Stimulated activated CD8-positive, alpha-beta memory T cell treated with anti-CD3 and anti-CD28 coated beads, Interleukin-7, amount 100 ng/mL, for 1 hour (primary cell): ENCODE results near the gene MSI2.

ENCODE experiments used
- DNase-seq, 2 donors: peaks; one replicate each; pipeline ENCODE4 v3.0.0-alpha.2; 2020; ENCODE audit warnings: low read depth in 2 of 2

Gene MSI2

DNA sequence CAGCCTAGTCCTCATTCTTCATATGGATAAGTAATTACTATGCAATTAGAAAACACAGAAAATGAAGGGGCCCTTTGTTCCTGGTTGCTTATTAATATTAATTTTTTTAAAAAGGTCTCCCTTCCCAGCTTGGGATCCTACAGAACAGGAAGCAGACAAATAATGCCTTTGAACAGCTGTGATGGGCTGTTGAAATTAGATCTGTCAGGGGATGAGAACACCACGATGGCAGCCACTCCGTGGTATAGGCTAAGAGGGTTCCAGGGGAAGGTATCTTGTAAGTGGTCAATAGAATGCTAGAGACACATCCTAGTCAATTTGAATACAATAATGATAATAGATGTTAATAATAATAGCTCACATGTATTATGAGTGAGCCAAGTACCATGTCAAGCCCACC, 405.7 kb downstream of the MSI2 start:
- no peak for DNase-seq

DNA sequence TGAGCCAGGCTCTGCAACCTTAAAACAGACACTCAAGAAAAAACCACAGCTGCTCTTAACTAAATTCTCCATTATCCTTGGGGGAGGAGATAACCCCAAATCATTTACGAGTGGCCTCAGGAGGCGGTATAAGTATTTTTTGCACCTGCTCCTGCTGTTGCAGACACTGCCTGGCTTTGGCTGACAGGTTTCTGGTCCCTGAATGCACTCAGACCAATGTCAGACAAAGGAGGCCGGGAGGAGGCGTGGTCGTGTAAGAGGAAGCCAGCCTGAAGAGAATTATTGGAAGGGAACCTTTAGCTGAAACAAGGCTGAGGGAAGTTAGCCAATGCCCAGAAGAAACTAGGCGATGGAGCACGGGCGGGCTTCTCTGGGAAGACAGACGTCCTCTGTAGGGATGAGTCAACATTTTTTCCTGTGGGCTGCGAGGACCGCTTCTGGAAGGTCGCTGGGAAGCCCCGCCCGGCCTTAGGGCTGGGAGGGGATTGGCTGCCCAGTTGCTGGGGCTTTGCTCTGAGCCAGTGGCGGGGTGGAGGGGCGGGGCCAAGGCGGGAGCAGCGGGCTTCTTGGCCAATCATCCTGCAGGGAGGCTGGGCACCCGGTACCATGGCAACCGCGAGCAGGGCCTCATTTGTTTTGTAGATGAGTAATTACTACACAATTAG, 406.5 kb downstream of the MSI2 start:
- DNase-seq, result no peak

DNA sequence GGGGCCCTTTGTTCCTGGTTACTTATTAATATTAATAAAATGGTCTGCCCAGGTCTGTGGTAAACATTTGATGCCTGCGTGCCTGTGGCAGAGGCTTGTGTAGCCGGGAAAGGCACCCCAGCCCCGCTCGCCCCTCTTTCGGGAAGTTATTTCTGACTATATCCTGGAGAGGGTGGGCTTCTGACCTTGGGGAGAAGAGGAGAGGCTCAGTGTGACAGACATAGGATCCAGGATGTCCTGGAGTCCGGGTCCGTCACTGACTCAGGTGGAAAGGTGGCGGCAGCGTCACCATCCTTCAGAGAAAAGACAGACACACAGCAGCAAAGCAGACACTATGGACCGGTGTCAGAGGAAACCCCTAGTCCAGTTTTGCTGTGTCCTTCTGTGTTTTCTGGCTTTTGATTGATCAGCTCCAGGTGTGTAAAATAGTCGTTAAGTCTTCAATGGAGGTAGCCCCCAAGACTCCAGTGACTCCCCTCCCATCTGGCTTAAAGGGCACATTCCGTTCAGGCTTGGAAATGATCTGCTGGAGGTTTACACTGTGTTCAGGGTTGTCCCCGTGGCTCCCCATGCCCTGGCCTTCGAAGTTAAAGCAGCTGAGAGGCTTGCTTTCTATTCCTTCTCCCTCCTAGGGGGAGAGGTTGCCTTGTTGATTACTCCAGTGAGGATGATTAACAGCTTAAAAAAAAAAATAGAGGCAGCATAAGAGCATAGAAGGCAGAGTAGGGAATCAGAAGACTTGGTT, 407.2 kb downstream of the MSI2 start:
- DNase-seq, result no peak

DNA sequence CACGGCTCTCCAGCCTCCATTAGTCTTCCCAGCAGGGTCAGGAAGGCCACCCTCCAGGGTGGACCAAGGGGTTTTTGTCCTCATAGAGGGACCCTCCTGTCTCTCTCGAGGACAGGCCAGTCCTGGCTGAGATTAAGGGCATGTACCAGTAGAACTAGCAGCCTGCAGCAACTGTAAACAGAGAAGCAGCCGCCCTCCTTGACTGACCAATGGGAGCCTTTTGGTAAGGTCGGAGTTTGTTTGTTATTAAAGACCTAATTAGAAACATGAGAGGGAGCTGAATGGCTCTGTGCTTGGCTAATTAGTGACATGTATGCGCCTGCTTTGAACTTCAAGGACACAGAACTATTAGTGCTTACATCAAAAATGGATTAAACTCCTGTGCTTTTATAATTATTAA, 408.8 kb downstream of the MSI2 start:
- no peak for DNase-seq

DNA sequence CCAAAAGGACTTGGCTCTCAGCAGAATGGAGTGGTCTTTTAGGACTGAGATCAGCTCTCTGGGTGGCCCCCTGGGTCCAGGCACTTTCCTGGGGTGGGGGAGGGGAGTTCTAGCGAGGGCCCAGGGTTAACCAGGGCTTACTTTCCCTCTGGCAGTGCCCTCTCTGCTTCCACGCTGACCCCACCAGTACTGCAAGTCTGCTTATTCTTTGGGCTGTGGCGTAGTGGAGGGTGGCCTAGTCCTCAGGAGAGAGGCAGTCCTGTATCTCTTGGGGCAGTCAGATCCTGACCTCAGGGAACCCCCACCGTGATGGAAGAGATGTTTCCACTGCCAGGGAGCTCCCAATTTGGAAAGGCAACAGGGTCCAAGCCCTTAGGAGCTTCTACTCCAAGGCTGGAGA, 409.4 kb downstream of the MSI2 start:
- DNase-seq, result no peak

DNA sequence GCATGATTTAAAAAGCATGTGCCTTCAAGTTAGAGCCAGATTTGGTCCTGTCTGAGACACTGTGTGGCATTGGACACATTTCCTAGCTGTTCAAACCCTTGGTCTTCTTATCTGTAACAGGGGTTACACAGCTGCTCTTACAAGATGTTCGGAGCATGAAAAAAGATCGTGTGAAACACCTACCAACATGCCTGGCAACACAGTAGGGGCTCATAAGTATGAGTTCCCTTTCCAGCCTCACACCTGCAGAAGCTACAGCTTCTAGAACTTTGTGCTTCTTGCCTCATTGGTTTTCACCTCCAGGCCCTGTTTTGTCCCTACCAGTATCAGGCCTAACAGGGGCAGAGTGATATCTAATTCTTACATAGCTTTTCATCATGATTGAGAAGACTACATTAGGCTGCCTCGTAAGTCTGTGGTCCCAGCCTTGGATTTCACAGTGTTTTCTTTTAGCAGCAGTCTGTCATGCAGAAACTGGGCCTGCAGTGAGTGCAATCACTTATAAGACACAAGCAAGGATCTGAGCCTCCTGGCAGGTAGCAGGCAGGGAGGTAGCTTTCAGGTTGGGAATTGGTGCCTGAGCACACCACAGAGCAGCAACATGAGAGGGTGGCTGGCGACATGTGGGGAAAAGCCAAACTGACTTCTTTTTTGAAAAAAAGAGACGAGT, 410.0 kb downstream of the MSI2 start:
- DNase-seq, result no peak

DNA sequence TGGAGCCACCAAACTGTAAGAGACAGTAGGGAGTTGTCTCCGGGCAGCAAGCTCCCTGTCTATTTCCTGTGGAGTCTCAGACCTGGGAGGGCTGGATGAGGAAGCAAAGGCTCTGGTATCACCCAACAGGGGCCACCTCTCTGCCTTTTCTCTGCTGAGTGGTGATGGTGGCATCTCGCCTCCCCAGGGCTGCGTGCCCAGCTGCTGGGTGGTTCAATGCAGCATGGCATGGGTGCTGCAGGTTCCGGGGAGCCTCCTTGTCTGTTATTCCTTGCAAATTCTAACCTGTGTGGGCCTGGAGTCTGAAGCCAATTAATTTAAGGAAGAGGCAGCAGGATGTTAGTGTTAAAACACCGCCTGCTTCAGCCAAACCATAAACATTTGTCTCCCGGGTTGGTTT, 410.6 kb downstream of the MSI2 start:
- no peak for DNase-seq

DNA sequence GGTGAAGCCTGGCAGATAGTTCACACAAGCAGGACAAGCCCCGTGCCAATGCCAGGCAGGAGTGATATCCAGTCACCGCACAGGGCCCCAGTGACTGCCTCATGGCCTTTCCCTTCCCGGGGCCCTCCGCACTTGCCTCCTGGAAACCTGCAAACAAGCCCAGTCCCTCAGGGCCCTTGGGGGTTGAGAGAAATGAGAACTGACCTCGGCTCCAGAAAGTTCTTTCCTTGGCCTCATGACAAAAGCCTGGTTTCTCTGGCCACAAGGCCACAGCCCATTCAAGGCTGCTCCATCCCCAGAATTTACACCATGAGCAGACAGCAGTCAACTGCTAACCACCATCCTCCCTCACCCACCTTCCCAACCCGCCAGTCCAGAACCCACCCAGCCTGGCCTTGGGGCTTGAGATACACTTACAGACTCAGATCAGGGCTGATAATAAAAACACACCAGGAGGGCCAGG, 411.2 kb downstream of the MSI2 start:
- no peak for DNase-seq

DNA sequence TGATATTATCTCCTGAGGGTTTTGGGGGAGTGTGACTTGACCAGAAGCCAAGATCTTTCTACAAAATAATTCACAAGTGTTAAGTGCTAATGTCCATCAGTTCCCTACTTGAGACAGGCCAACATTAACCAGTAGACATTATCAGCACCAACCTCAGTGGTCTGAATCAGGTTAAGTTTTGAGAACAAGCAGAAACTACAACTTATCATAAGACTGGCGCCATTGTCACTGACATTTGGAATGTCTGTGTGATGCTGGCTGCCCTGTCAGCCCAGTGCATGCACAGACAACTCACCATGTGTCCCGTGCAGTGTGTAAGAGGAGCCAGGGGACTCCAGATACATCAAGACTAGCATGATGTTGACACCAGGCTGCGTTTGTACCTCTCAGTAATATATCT, 412.0 kb downstream of the MSI2 start:
- DNase-seq, result no peak

DNA sequence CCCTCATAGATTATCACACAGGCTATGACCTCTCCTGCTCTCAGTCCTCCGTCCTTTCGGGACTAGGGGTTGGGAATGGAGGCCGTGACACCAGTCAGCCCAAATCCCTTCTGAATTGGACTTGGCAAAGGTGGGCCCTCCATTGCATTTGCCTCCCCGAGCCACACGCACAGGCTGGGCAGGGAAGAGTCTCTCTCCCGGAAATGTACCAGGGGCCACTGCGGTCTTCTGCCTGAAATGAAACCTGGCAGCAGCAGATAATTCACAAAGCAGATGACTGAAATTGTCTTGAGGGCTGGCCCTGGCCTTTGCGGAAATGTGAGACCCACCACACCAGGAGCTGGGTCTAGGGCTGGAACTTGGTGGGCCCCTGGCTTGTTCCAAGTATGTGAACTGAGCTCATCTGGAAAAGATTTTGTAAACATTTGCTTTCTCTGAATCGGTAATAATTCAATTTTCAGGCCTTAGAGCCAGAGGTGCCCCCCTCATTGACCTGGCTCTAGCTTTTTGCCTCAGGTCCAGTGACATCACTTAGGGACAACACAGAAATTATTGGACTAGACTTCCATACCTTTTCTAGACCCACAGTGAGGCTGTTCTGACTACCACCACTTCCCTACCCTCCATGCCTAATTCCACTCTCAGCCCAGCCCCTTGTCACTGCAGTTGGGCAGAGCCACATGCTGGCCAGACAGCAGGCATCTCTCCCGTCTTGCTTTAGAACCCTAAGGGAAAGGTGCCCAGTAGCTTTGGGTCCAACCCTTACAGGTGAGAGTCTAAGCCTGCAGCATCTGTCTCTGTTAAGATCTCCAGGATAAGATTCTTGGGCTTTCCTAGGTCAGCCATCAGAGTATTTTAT, 413.6 kb downstream of the MSI2 start:
- DNase-seq, result no peak

DNA sequence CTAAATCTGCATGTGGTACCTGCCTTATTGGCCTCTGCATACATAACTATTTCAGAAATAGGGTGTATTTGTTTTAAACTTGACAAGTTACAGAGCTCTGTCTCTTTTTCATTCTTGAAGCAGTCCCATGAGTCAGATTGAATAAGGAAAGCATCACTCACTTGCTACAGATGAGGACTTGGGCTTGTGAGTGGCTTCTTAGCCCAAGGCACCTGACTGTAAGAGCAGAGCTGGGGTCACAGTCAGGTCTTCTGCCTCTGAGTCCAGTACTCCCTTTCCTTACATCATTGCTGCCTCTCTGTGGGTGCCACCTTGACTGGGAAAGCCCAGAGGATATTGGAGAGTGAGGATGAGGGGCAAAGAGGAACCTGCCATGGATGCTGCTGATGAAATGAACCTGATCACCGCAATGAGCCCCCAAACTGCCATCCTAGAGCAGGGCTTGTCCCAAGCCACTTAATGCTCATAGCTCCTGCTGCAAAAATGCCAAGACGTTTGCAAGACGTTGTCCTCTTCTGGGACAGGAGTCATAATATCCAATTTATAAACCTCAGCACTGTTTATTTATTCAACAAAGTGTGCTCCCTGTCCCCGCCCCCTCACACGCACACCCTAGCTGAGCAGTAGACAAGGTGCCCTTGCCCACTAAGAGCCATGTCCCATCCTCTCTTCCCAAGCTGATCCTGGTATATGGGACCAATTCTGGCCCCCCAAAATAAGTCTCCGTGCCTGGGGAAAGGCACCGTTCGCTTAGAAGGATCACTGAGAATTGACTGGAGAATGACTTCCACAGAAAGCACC, 414.6 kb downstream of the MSI2 start:
- DNase-seq, result no peak

DNA sequence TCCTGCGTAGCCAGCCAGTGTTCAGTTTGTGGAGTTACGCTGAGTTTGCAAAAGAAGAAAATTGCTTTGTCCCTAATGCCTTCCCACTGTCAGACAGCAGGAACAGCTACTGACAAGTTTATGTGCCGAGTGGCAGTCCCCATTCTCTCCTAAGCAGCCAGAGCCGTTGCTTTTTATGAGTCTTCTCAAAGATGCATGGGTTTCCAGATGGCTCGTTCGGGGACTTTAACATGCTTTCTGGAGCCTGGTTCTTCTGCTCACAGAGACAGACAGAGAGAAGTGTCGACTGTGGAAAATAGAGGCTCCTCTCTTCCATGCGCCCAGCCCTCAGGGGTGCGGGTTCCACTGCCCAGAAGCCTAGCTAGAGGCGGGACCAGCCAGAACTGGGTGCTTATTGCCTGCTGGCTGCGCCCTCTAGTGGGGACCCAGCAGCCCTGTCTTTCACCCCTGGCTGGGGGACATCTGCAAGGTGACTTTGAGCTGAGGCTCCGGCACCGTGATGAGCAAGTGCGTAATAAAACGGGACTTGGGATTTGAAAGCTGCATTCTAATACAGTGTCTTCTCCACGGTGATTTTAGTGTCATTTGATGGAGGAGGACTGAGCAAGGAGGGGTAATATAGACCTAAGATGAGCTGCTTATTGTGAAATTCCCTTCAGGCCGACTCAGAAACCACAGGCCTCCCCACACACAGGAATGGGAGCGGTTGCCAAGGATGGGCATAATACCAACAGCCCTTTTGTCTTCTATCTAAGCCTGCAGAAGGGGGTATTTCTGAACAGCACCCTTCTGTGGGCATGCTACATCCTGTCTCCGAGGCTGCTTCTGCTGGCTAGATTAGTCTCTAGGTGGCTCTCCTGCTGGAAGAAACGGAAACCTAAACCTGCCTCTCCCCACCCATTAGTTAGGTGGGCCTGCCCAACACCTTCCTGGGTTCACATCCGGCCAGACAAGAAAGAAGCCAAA, 415.6 kb downstream of the MSI2 start:
- DNase-seq, result peak; percentile 33 to 46

DNA sequence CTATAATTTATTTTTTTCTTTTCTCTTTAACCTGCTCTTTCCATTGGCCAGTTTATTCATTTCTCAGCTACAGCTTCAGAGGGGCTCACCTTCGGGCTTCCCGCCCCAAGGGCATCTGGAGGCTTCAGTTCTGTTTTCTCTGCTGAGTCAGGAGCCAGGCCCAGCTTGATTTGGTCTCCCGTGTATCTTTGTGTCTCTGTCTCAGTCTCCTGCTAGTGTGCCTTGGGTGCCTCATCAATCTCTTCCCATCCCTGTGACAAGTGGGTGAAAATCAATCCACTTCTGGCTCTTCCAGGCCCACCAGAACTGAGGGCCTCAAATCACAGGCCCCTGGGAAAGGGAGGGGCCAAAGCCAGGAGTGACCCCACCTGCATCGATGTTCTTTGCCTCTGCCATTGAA, 416.6 kb downstream of the MSI2 start:
- DNase-seq, result no peak

DNA sequence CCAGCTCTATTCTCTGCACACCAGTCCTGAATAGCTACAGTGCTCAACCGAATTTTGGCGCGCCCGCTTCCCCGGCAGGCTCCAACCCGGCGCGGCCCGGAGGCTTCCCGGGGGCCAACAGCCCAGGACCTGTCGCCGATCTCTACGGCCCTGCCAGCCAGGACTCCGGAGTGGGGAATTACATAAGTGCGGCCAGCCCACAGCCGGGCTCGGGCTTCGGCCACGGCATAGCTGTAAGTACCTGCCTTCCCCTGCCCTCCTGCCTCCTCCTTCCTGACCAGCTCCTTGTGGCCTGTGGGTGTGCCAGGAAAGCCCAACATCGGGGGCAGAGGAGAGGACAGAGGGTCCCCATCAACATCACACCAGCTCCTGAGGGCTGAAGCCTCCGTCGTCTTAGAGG, 418.6 kb downstream of the MSI2 start:
- DNase-seq, result no peak

DNA sequence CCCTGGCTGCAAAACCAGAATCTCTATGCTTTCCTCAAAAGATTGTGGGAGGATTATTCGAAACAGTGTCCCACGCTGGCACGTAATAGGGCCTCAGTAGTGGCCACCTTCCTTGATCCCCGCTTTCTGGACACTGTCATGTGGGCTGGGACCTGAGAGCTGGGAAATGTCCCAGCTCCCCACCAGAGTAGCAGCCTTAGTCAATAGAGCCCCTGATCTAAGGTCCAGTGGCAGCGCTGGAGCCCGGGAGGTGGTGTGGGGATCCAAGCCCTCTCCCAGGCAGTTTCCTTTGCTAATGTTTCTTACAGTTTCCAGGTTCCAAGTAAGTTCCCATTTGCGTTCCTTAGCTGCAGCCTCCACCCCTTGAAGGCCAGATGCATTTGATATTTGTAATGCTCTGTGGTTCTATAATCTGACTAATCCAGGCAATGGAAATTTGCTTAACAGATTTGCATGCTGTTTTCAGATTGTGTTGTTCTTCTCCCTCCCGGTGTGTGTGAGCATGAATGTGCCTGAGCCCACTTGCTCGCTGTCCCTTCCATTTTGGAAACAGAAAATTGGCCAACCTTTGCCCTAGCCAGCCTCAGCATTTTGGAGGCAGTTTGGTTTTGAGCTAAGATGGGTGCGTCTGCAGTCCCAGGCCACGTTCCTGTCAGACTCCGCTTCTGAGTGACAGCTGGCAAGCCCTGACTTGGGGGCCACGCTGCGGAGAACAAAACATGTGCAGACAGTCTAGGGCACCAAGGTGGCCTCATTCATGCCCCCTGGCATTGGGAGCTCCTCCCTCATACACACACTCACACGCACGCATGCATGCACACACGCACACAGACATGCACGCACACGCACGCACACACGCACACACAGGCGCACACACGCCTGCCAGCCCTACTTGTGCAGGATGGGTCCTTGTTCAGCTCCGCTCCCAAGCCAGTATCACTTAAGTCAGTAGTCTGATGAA, 419.4 kb downstream of the MSI2 start:
- DNase-seq, result no peak

DNA sequence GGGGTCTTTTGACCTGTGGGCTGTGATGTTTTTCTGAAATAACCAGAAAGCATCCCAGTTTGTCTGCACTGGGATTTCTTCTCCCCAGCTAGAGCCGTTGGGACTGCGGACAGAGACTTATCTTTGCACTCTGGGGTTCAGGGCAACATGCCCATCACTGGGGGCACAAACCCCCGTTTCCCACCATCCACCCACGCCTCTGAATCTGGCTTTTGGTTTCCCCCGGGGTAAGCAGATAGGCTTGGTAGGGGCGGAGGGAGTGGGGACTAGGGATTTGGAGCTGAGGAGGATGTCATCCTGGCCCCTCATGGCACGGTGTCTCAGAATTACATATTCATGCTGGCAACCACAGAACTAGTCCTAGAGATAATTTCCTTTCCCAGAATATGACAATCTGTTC, 420.2 kb downstream of the MSI2 start:
- DNase-seq, result no peak

DNA sequence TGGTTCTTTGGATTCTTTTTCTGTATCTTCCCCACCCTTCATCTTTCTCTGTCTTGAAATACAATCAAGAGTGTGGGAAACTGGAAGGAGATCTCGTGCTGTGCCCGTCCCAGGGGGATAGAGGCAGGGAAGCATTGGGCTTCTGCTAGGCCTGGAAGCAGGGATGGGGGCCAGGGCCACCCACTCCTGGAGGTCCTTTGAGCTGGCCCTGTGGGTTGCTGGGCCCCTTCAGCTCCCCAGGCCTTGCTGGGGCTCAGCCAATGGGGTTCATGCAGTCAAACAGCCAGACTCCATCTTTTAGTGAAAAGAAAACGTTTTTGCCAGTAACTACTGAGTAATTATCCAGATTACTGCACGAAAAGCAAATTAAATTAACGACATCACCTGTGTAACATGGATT, 421.0 kb downstream of the MSI2 start:
- DNase-seq, result no peak

DNA sequence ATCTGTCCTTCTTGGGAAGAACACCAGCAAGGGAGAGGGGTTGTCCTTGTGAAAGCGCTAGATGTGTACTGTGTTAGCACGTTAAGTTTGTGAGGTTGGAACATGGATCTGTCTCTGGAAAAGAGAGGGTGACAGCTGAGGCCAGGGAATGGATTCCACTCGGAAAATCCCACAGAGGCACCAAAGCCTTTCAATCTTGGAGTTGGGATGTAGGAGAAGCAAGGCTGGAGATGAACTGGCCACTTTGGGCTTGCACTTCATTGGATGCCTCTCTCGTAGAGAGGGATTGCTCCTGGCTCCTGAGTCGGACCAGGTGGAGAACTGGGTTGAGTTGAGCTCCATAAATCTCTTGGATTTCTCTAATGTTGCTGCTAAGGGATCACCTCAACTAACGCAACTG, 421.5 kb downstream of the MSI2 start:
- DNase-seq, result no peak

DNA sequence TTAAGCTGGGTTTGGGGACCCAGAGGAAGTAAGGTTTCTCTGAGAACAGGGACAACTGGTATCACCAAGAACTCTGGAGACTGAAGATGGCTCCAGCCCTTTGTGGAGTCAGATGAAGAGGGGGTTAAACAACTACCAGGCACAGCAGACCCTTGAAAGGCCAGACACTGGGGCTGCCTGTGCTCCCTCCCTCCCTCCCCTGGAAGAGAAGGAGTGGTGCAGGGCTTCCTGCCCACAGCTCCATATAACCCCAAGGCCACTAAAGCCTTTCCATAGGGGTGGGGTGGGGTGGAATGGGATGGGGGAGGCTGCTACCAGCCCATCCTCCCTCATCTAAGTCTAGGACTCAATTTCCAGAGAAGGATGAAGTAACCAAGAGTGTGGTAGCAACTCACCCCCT, 422.1 kb downstream of the MSI2 start:
- no peak for DNase-seq
